ENCODE results near the gene MOCOS. TPM values are rescaled to one million over a fixed set of nuclear protein-coding genes. Genes with fewer than 3 reads are reported as not detected.

The MOCOS gene
- total RNA-seq, 1 experiment from 2014 or later, result 5.5 TPM

GRCh38 chr18:36183033-36183432 lies 4.3 kb upstream of the MOCOS start:
- Histone ChIP-seq H3K9me3 (no peaks in the 10 kb centered on the region), H3K4me1 (no peaks in the 10 kb centered on the region), H3K36me3 (ENCODE audit: control insufficient read depth, insufficient read depth, low read length) (no peaks in the 10 kb centered on the region), H3K4me3 (ENCODE audit: low read depth, low read length) (no peak overlapping the region), H3K27me3 (replicated peaks; ENCODE audit: control insufficient read depth, insufficient read depth, low read length) (no peaks in the 10 kb centered on the region)
- TF ChIP-seq, protein P1, sequence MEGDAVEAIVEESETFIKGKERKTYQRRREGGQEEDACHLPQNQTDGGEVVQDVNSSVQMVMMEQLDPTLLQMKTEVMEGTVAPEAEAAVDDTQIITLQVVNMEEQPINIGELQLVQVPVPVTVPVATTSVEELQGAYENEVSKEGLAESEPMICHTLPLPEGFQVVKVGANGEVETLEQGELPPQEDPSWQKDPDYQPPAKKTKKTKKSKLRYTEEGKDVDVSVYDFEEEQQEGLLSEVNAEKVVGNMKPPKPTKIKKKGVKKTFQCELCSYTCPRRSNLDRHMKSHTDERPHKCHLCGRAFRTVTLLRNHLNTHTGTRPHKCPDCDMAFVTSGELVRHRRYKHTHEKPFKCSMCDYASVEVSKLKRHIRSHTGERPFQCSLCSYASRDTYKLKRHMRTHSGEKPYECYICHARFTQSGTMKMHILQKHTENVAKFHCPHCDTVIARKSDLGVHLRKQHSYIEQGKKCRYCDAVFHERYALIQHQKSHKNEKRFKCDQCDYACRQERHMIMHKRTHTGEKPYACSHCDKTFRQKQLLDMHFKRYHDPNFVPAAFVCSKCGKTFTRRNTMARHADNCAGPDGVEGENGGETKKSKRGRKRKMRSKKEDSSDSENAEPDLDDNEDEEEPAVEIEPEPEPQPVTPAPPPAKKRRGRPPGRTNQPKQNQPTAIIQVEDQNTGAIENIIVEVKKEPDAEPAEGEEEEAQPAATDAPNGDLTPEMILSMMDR (IDR thresholded peaks at IDR 0.05; ENCODE audit: insufficient read depth in 1 of 2, low read depth in 1 of 2, low read length in 1 of 2, severe bottlenecking in 1 of 2, unreplicated experiment in 1 of 2), result no peak
- no peaks in the 10 kb centered on the region for H3K27me3 Mint-ChIP-seq (ENCODE audit: insufficient read depth, unreplicated experiment)
- H3K27ac Mint-ChIP-seq (ENCODE audit: unreplicated experiment), result no peak overlapping the region
- H3K4me3 Mint-ChIP-seq (ENCODE audit: unreplicated experiment), result no peak overlapping the region
- no peaks in the 10 kb centered on the region for H3K9me3 Mint-ChIP-seq (ENCODE audit: unreplicated experiment)
- H3K36me3 Mint-ChIP-seq (ENCODE audit: insufficient read depth, unreplicated experiment), result no peaks in the 10 kb centered on the region
- CTCF ChIA-PET, result no interaction called here
- no peak for DNase-seq
- no peaks in the 10 kb centered on the region for H3K4me1 Mint-ChIP-seq (ENCODE audit: low read depth, unreplicated experiment)
- intact Hi-C loops (cut with micrococcal nuclease; ENCODE audit: unreplicated experiment), result no loop called here
- no TSS peak for BruUV-seq (replicated peaks)
- POLR2A ChIA-PET, result no interaction called here

- Mint-ChIP-seq H3K9me3 (ENCODE audit: unreplicated experiment) (no peaks in the 10 kb centered on the region), H3K36me3 (ENCODE audit: insufficient read depth, unreplicated experiment) (no peaks in the 10 kb centered on the region), H3K4me1 (ENCODE audit: low read depth, unreplicated experiment) (peaks cover 7% of the 10 kb centered on the region), H3K4me3 (ENCODE audit: unreplicated experiment) (no peak overlapping the region), H3K27me3 (ENCODE audit: insufficient read depth, unreplicated experiment) (no peaks in the 10 kb centered on the region), H3K27ac (ENCODE audit: unreplicated experiment) (no peak overlapping the region)
- TF ChIP-seq, protein P1 (IDR thresholded peaks at IDR 0.05; ENCODE audit: insufficient read depth in 1 of 2, low read depth in 1 of 2, low read length in 1 of 2, severe bottlenecking in 1 of 2, unreplicated experiment in 1 of 2), result no peak
- intact Hi-C loops (cut with micrococcal nuclease; ENCODE audit: unreplicated experiment), result no loop called here
- CTCF ChIA-PET, result no interaction called here
- H3K4me1 ChIP-seq, result 0 out of 2 replicates have a peak, but pooled peaks cover 5% of the 10 kb centered on the region
- H3K9me3 ChIP-seq, result no peaks in the 10 kb centered on the region
- H3K27me3 ChIP-seq (replicated peaks; ENCODE audit: control insufficient read depth, insufficient read depth, low read length), result no peaks in the 10 kb centered on the region
- BruUV-seq (replicated peaks), result no TSS peak
- DNase-seq, result no peak
- no peaks in the 10 kb centered on the region for H3K36me3 ChIP-seq (ENCODE audit: control insufficient read depth, insufficient read depth, low read length)
- POLR2A ChIA-PET, result no interaction called here
- H3K4me3 ChIP-seq (ENCODE audit: low read depth, low read length), result no peak overlapping the region
Observed at GRCh38 chr18:36183987-36184386, 3.3 kb upstream of the MOCOS start.

DNA sequence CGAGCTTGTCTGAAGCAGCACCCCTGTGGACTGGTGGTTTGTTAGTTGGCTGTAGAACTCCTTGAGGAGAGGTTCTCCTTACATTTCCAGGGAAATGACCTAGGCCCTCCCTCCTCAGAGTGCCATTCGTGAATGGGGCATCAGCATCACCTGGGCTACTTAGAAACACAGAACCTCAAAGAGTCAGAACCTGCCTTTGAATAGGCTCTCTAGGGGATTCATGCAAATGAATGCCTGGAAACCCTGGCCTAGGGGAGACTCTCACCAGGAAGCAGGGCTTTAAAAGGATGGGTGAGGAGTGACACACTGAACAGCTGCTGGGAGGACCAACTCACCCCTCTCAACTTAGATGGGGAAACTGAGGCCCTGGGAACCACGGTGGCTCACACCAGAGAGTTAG lies 2.1 kb upstream of the MOCOS start:
- Histone ChIP-seq H3K4me1 (0 out of 2 replicates have a peak, but pooled peaks cover 5% of the 10 kb centered on the region), H3K27me3 (replicated peaks; ENCODE audit: control insufficient read depth, insufficient read depth, low read length) (no peaks in the 10 kb centered on the region), H3K9me3 (no peaks in the 10 kb centered on the region), H3K4me3 (ENCODE audit: low read depth, low read length) (no peak overlapping the region), H3K36me3 (ENCODE audit: control insufficient read depth, insufficient read depth, low read length) (no peaks in the 10 kb centered on the region)
- H3K4me3 Mint-ChIP-seq (ENCODE audit: unreplicated experiment), result no peak overlapping the region
- intact Hi-C loops (cut with micrococcal nuclease; ENCODE audit: unreplicated experiment), result loop anchor here (5.0 kb wide), 2 partner anchors 58 to 97 kb away; partner anchors contain the start of genes ELP2 and SLC39A6
- no peaks in the 10 kb centered on the region for H3K9me3 Mint-ChIP-seq (ENCODE audit: unreplicated experiment)
- ChIA-PET POLR2A (no interaction called here), CTCF (no interaction called here)
- no peaks in the 10 kb centered on the region for H3K36me3 Mint-ChIP-seq (ENCODE audit: insufficient read depth, unreplicated experiment)
- TF ChIP-seq, protein P1 (IDR thresholded peaks at IDR 0.05; ENCODE audit: insufficient read depth in 1 of 2, low read depth in 1 of 2, low read length in 1 of 2, severe bottlenecking in 1 of 2, unreplicated experiment in 1 of 2), result no peak
- peaks cover 10% of the 10 kb centered on the region for H3K4me1 Mint-ChIP-seq (ENCODE audit: low read depth, unreplicated experiment)
- no peaks in the 10 kb centered on the region for H3K27me3 Mint-ChIP-seq (ENCODE audit: insufficient read depth, unreplicated experiment)
- DNase-seq, result no peak
- BruUV-seq (replicated peaks), result no TSS peak
- H3K27ac Mint-ChIP-seq (ENCODE audit: unreplicated experiment), result no peak overlapping the region
